NCI-H82 treated with DMSO at 0.1 percent for 48 hours (cell line): Measurements from ENCODE around the gene MED27.

Experiments
- DNase-seq: peaks from one replicate; lab custom pipeline; 2025; ENCODE audit not compliant: unreplicated experiment; lab: John Stamatoyannopoulos, UW

The MED27 gene

GRCh38 chr9:132002643-132003318, 76.9 kb downstream of the MED27 start:
- no peak for DNase-seq

- DNase-seq, result no peak
Observed at GRCh38 chr9:132001567-132001966, 78.1 kb downstream of the MED27 start.

GRCh38 chr9:132000659-132001058, 79.0 kb downstream of the MED27 start:
- no peak for DNase-seq

- no peak for DNase-seq
Observed at GRCh38 chr9:131999692-132000551, 79.7 kb downstream of the MED27 start.

- no peak for DNase-seq
Observed at GRCh38 chr9:131997779-131998178, 81.9 kb downstream of the MED27 start.

- DNase-seq, result no peak
Observed at GRCh38 chr9:131997076-131997475, 82.6 kb downstream of the MED27 start.

GRCh38 chr9:131995382-131995781, 84.3 kb downstream of the MED27 start:
- DNase-seq, result no peak

GRCh38 chr9:131994364-131995125, 85.1 kb downstream of the MED27 start:
- DNase-seq, result no peak

GRCh38 chr9:131992906-131993657, 86.6 kb downstream of the MED27 start:
- DNase-seq, result no peak

- no peak for DNase-seq
Observed at GRCh38 chr9:131987232-131987631, 92.4 kb downstream of the MED27 start.

GRCh38 chr9:131986576-131986975, 93.1 kb downstream of the MED27 start:
- no peak for DNase-seq

GRCh38 chr9:131986089-131986488, 93.6 kb downstream of the MED27 start:
- no peak for DNase-seq

- DNase-seq, result no peak
Observed at GRCh38 chr9:131984564-131984963, 95.1 kb downstream of the MED27 start.

- no peak for DNase-seq
Observed at GRCh38 chr9:131982671-131983239, 96.9 kb downstream of the MED27 start.

GRCh38 chr9:131982102-131982501, 97.6 kb downstream of the MED27 start:
- no peak for DNase-seq

GRCh38 chr9:131981116-131981776, 98.4 kb downstream of the MED27 start:
- no peak for DNase-seq

GRCh38 chr9:131980267-131981016, 99.2 kb downstream of the MED27 start:
- DNase-seq, result no peak

- DNase-seq, result no peak
Observed at GRCh38 chr9:131977109-131977838, 102.4 kb downstream of the MED27 start.
